Germinal center (tissue), 1 donor: ENCODE data around the gene TRIM2.

ENCODE experiments used
- DNase-seq: peaks from one replicate; pipeline ENCODE4 v3.0.0; 2012; ENCODE audit warnings: mixed read lengths, low spot score

Gene TRIM2

DNA sequence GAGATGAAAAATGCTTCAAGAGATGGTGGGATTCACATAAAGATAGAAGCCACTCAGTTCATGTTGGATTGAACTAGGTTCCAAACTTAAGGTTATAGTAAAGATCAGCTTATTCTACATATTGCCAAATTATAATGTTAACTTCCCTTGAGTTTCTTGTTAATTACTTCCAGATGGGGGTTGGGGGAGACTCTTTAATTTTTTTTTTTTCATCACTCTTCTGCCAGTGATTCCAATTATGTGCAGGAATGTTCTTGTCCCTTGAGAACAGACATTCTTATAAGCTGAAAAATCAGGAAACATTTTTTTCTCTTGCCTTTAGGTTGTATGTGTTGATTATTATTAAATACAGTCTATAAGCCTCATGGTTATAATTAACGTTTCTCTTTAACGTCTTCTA lies 170.2 kb downstream of the TRIM2 start:
- DNase-seq: no peak

DNA sequence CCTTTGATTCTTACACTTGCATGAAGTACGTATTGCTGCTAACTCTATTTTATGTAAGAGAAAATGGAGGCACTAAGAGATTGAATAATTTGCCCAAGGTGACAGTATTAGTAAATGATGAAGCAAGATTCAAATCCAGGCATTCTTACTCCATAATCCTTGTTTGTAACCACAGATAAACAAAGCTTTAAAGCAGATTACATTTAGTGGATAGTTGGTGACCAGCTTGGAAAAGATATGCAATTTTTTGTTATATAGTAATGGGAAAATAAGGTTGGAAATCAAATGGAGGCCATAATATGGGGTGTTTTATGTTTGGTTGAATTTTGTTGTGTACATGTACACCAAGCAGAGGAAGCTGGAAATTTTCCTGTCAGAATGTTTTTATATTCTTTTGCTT lies 171.1 kb downstream of the TRIM2 start:
- no peak for DNase-seq

DNA sequence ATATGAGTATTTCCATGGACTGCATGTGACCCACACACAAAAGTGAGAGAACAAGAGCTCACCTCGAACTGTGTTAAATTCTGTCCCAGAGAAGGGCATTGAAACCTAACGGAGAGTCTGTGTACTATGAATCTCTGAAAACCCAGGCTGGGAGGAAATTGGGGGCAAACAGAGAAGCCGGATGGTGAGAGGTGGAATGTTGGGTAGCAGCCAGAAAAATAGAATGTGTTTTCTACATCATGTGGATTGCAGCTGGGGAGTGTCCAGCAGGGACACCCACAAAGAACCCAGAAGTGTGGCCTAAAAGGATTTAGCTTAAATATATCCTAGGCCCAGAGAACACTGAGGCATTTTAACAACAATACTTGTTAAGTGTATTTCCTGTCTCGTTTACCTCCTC lies 178.9 kb downstream of the TRIM2 start:
- no peak for DNase-seq

DNA sequence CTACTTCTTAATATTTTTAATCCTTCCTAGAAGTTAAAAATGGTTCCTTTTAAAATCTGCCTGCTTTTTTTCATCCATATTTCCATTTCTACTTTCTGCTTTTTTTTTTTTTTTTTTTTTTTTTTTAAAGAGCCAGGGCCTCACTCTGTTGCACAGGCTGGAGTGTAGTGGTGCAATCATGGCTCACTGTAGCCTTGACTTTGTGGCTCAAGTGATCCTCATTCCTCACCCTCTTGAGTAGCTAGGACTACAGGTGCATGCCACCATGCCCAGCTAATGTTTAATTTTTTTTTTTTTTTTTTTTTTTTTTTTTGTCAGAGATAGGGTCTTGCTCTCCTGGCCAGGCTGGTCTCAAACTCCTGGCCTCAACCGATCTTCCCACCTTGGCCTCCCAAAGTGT lies 179.9 kb downstream of the TRIM2 start:
- no peak for DNase-seq

DNA sequence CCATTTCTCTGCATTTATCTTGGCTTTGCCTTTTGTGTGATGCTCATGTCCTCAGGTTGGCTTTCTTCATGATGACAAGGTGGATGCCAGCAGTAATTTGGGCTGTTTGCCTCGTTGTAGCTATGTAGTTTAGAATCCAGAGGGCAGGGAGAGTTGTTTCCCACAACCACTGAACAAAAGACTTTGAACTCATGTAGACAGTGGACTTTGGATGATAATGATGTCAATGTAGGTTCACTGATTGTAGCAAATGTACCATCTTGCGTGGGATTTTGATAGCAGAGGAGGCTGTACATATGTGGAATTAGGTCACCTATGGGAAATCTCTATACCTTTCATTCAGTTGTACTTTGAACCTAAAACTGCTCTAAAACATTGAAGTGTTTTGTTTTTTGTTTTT lies 181.5 kb downstream of the TRIM2 start:
- DNase-seq: no peak

DNA sequence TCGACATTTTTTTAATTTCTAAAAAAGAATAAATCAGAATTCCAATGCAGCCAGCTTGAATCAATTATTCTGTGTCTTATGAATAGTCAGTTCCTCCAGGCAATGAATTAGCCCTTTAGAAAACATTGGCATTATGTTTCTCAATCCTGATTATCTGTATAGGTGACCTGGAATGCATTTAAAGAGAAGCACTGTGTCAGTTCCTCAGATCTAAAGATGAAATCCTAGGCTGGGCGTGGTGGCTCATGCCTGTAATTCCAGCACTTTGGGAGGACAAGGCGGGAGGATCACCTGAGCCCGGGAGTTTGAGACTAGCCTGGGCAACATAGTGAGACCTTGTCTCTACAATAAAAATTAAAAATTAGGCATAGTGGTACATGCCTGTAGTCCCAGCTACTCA lies 183.7 kb downstream of the TRIM2 start:
- DNase-seq: no peak
